ENCODE measurements around the gene MALRD1.

MALRD1 gene

DNA sequence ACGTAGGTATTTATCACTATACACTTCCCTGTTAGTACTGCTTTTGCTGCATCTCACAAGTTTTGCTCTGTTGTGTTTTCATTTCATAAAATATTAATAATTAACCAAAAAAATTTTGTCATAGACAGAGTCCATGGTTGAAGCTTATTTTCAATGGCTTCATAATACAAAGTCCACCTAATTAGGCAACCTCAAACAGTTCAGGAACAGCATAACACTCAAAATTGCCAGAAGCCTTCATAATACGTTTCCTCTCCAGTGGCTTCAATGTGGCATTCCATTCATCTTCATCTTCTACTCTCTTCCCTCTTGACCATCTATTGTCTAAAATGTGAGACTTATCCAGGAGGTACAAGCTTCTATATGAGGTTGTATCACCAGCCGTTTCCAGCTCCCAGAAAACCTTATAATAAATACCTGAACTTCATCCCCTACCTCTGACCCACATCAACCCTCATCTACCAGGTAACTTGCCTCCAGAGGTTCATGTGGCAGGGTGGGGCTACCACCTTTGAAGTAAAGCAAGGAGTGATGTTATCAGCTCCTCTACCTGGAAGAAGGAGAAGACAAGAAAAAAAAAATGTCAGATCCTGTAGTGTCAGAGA is 337.3 kb downstream of the MALRD1 start:
- DNase-seq, result no peak

DNA sequence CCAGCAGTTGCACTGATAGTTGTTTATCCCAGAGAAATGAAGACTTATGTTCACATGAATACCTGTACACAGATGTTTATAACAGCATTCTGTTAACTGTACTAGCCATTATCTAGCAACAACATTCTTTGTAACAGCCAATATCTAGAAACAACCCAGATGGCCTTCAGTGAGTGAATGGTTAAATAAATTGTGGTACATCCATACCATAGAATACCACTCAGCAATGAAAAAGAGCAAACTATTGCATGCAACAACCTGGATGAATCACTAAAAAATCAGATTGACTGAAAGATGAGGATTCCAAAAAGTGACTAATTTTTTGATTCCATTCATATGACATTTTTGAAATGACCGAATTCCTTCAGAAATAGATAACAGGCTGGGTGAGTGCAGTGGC is 360.3 kb downstream of the MALRD1 start:
- no peak for DNase-seq

DNA sequence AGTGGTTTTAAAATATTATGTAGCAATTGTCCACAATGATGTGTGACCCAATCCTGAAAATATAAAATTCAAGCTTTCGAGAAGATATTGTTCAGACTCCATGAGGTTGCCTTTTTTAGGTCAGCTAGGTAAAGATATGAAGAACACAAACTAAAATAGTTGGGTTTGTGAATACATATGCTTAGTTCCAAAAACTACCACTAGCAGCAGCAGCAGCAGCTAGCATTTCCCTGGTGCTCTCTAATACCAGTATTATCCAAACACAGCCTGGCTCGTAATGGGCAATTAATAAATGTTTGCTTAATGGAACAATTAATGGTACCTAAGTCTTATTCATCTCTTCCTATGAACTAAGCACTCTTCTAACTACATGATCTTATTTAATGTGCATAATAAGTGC is 362.5 kb downstream of the MALRD1 start:
- no peak for DNase-seq

DNA sequence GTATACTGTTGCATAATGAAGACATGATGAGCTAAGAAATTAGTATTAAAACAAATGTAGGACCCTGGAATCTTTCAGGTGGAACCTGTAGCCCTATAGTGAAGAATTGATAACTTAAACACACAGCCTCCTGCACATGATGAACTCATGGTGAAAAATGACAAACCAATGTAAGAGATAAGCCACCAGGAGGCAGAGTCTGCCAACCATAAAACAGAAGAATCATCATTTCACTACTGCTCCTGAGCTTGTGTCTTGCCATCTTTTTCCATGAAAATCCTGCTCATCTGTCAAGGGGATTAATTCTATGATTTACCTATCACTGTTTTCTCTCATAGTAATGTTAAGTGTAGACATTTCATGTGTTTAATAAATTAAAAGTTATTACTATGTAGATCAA is 363.9 kb downstream of the MALRD1 start:
- DNase-seq, result no peak

DNA sequence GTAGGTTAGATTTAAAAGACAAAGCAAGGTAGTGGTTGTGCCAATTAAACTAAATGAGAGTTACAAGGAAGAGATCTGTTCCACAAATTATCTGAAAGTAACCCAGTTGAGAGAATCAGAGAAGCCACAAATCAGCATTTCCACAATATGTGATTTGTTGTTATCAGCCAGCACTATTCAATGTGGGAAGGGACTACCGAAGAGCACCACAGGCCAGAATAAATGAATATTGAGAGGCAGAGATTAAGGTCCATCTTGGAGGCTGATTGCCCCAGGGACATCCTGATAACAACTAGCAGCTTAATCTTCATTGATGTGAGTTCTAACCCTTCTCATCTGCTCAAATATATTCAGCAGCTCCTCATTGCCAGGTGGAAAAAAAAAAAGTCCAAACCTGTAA is 367.6 kb downstream of the MALRD1 start:
- DNase-seq, result no peak

DNA sequence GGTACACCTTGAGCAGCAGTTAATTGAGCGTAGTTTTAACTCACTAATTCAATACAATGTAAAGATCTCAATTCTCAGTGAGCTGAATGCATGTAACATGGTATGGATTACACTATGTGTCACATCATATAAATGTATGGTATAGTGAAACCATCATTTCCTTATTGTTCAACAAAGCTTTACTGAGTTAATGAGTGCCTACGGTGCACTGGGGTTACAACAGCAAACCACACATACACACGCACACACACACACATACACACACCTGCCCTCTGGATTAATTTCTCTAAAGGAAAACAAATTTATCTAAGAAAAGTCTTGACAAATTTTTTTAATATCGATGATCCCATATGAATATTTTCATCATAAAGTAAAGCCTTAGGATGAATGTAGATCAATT is 369.1 kb downstream of the MALRD1 start:
- no peak for DNase-seq

DNA sequence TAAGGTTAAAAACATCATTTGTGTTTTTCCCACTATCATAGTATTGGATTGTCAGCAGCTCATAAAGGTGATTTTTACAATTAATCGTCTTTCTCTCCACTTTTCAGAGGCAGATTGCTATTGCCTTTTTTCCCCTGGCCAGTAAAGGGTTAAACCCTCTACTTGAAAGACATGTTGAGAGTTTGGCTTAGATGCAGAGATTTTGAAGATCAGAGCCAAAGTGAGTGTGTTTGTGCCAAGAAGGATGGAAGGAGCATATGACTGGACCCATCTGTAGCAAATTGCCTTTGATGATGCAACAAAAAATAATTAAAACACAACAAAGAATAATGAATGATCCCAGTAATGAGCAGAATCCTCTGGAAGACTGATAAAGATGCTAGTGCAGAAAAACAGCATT is 373.1 kb downstream of the MALRD1 start:
- DNase-seq, result no peak

DNA sequence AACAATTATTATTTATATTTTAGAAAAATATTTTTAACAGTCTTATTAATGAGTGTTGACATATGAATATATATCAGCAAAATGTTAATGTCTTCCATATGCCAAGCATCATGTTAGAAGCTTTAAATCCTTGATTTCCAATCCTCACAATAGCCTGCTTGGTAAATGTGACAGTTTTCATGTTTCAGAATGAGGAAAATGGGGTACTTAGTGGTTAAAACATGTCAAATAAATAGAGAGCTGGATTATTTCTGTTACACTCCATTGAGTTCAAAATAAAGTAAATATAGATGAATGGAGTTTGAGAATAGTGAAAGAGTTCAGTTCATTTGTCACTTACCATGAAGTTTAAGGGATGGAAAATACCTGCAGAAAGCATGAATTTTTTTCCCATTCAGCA is 377.4 kb downstream of the MALRD1 start:
- DNase-seq, result no peak

DNA sequence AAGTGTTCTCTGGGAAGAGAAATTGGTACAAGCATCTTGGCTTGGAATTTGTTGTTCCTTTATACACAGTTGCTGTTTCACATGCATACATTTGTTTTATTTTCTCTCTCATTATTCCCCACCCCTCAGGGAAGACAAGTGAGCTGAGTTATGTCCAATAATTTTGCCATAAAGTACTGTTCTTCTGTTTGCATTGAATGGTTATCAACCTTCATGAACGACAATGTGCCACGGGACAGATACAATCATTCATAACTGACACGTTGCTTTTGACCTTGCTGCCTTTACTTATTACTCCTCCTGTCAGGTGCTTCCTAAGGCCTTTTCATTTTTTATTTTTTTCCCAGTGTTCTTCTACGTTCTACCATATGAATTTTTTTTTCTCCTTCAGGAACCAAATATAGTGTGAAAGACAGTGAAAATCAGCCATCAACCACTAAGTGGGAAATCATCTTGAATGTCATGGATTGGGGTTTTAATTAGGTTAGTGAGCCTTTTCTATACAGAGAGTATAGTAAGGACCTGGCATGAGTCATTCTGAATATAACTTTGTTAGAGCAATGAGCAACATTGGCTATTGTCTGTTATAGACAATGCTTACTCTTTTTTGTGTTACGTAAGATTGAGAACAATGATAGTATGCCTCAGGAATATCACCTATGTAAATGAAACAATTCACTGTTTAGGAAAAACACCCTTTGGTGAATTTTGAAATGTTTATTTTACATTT is 383.2 kb downstream of the MALRD1 start:
- no peak for DNase-seq

DNA sequence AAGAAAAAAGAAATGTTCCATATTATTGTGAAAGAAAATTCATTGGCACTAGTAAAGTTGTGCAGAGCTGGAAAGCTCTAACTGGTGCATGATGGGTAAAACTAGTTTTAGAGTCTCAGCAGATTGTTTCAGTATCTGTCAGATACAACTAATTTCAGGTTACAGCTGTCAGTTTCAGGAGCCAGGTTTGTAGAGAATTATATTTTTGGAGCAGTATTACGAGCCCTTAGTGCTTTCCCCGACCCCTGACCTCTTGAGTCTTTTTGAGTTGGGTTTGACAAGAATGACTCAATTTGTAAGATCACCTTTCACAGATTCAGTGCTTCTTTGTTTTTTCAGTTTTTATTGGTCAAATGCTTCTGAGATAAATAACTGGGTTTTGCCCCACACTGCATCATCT is 401.3 kb downstream of the MALRD1 start:
- no peak for DNase-seq

DNA sequence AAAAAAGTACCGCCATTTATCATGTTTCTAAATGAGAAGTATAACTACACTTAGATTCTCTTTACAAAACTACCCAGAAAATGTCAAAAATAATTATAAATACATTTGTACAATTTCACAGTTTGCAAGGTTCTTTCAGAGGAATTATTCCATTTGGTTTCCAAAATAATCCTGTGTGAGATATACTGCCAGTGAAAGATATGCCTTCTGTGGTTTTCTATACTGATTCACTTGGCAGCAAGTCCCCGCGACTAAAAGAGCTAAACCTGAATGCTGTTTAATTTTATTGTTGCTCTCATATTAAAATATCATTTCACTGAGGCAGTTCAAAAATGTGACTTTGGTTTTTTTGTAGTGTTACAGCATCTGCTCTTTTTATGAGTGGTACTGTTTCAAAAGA is 402.8 kb downstream of the MALRD1 start:
- DNase-seq, result no peak

DNA sequence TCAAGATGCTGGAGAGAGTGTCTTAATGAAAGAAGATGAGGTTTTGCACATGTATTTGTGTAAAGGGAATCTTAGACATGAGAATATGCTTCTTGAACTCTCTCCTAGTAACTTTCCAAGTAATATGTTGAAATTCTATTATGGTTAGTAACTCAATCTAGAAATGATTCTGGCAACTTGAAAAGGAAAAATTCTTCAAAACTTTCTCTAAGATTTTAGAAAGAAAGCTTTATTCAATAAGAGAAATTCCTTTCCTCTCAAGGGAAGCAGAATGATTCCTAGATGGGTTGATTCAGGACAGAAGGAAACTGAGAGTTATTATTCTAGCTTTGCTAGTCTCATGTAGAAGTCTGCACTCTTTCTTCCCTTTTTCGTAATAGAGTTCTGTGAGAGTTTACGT is 403.3 kb downstream of the MALRD1 start:
- DNase-seq, result no peak

DNA sequence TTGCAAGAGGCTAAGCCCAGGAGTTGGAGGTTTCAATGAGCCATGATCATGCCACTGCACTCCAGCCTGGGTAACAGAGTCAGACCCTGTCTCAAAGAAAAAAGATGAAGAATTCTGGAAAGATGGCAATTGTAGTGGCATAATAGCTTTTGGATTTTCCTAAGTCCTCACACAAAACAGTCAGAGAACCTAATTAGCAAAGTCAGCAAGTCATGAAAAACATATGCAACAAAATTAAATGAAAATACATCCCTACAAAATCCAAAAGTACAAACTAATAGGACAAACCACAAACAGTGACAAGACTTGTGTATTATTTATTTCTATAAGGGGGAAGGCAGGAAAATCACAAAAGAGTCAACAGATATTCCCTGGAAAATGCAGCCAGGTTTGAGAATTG is 405.4 kb downstream of the MALRD1 start:
- no peak for DNase-seq

DNA sequence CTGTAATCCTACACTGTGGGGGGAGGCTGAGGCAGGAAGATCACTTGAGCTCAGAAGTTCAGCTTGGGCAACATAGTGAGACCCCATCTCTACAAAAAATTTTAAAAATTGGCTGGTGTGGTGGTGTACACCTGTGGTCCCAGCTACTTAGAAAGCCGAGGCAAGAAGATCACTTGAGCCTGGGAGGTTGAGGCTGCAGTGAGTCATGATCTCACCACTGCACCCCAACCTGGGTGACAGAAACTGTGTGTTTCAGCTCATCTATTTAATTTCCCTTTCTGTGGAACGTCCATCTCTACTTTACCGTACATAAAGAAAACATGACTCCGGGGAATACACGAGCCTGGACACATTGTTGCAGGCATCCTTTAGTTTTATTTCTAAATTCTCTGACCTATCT is 413.0 kb downstream of the MALRD1 start:
- no peak for DNase-seq

DNA sequence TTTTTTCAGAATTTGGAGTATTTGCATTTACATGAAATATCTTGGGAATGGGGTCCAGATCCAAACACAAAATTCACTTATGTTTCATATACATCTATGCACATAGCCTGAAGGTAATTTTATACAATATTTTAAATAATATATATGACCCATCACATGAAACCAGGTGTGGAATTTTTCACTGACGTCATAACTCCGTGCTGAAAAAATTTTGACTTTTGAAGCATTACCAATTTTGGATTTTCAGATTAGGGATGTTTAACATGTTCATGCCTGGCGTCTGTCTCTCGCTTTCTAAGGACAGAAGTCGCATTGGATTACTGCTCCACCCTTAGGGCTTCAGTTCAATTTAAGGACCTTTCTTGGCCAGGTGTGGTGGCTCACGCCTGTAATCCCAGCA is 418.1 kb downstream of the MALRD1 start:
- no peak for DNase-seq

DNA sequence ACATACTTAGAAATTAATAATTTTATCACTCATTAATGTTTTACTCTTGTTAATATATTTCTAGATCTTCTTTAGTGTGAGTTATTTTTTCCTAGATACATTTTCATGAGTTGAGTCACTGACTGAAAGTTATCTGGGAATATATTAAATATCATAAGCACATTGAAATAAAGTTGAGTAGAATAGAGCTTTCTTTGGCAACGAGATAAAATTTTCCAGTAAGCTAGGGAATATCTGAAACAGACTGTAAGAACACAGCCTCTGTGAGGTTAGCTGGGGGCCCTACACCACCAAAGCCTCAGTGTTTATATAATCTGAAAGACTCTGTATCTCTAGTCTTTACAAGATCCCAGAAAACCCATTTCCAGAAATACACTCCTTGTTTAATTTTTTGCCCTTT is 419.8 kb downstream of the MALRD1 start:
- no peak for DNase-seq

DNA sequence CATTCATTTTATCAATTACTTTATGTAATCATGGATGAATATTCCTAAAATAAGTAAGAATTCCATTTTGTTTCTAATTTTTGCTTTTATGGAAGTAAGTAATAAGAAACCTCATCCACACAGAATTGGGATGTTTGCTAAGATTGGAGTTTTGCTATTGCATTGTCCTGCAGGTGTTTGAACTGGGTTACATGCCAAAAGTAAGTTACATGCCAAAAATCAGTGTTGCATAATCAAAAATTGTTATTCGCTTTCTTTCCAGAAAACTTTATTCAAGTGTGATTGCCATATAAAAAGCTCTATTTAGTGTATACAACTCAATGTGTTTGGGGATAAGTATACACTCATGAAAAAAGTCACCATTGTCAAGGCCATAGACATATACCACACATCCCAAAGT is 420.9 kb downstream of the MALRD1 start:
- DNase-seq, result no peak

DNA sequence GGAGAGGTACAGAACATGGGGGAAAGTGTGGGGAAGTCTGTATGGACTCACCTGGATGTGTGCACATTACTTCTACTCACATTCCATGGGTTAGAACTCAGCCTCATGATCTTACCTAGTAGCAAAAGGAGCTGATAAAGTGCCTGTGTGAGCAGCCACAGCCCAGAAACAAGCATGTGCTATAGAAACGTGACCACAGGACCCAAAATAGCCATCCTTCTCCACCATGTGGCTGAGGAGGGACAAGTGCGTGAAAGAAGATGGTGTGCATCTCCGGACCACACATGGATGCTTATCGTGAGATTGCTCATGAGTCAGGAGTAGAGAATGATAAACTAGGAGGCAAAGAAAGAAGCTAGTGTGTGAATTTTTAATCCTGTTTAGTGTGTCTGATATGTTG is 431.3 kb downstream of the MALRD1 start:
- DNase-seq, result no peak

DNA sequence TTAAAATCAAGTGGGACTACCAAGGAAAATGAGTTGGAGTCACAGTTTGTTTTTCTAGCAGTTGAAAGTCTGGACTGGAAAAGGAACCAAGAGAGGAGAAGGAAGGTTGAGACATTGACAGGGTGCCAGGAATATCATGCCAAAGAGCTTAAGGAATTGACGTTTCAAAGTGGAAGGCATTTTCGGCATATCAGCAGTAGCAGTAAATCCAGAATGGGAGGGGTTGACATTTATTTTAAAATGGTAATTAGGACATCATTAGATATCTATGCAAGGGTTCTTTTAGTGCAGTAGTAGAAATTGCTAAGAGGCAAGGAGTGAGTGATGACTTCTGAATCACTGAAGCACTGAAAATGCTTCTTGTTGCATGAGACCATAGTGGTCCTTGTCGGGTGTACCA is 431.8 kb downstream of the MALRD1 start:
- DNase-seq, result no peak

DNA sequence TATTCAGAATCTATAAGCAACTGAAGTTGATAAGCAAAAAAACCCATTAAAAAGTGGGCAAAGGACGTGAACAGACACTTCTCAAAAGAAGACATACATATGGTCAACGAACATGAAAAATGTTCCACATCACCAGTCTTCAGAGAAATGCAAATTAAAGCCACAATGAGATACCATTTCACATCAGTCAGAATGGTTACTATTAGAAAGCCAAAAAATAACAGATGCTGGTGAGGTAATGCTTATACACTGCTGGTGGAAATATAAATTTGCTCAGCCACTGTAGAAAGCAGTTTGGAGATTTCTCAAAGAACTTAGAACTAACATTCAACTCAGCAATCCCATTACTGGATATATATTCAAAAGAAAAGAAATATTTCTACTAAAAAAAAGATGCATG is 434.8 kb downstream of the MALRD1 start:
- no peak for DNase-seq

DNA sequence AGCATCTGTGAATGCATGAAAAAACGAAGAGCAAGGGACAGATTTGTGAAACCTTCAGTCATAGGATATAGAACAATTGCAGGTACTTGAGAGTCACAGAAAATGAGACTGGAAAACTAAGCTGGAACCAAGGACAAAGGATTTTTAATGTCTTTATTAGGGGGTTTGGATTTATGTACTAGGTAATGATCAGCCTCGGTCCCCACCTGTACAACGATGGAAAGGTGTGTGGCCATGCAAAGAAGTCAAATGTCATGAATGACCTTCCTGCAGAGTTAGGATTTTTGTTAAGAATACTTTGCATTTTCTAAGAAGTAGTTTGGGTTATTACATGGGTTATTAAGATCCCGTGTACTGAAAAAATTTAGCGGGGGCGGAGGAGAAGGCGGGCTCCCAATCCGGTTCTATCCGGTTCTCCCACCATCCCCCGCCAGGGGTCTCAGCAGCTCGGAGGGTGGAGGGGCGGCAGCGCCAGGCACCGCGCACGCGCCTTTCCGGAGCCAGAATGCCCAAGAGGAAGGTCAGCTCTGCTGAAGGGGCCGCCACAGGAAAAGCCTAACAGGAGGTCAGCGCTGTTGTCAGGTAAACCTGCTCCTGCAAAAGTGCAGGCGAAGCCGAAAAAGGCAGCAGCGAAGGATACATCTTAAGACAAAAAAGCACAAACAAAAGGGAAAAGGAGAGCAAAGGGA is 440.1 kb downstream of the MALRD1 start:
- no peak for DNase-seq

DNA sequence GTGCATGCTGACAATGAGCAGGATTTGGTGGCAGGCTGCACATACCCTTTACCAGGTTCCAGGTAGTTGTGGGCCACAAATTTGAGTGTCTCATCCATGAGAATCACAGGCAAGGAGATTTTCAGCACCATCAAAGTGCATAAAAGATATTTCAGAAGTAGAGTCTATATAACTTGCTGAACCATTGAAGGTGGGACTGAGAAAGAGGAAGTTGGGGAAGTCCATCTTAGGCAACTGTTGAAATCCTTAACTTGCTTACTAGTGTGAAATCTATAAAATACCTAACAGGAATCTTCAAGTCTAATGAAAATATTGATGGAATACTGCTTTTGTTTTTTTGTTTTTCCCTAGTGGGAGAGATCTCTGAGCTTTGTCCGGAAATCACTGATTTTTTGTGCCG is 442.6 kb downstream of the MALRD1 start:
- DNase-seq, result no peak

DNA sequence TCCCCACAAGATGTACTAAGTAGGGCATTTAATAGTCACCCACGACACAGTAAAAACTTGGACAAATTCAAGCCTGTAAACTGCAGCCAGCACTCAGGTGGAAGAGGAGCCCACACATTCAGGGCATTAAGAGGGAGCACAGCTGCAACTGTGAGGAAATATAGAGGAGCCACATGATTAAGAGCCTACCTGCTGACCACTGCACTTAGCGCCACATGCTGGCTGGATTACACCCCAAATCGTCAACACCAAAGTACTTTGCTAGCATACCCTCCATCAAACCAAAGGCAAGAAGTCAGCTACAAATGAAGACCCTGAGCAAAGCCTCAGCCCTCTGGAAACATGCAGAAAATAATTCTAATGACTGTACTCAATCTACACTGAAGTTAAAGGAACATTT is 445.3 kb downstream of the MALRD1 start:
- no peak for DNase-seq

DNA sequence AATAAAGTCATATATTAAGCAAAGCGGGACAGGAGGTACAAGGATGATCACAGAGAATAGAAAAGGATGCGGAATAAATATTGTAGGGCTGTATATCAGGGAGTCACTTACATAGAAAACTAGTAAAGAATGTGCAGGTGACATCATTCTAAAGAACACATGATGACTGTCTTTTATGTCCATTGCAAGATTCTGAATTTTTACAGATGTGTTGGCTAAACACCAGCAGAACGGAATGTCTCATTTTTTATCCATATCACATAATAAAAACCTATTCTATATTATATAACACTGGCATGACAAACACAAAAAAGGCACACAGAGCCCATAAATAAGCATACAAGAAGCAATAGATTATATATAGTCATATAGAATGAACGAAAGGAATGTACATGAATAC is 448.4 kb downstream of the MALRD1 start:
- no peak for DNase-seq

Data from CD4-positive, alpha-beta T cell treated with Interleukin-21 for 1 hour (primary cell).